Stimulated activated CD4-positive, alpha-beta T cell treated with anti-CD3 and anti-CD28 coated beads, Interleukin-15, amount 100 ng/mL, for 1 hour (primary cell): ENCODE measurements around the gene CPED1.

ENCODE experiments used
- DNase-seq, 2 donors: peaks; one replicate each; pipeline ENCODE4 v3.0.0-alpha.2; 2020; ENCODE audit warnings: low read depth in 1 of 2, low spot score in 1 of 2

Gene CPED1

DNA sequence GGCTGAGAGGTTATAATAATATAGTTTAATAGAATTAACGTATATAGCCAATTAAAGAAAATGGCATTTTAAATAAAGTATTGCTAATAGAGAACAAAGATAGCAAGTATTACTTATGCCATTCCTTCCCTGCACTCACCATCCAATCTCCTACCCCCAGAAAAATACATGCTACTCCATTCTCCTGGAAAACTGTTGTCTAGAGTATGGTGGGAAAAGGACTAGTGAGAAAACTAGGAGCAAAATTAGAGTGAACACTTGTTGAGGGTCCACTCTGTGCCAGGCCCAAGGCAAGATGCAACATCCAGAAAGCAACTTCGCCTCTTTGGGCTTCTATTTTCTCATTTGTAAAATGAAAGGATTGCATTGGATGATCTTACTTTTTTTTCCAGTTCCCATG is 149.1 kb downstream of the CPED1 start:
- no peak for DNase-seq

GRCh38 chr7:121138262-121138933 is 149.9 kb downstream of the CPED1 start:
- no peak for DNase-seq

DNA sequence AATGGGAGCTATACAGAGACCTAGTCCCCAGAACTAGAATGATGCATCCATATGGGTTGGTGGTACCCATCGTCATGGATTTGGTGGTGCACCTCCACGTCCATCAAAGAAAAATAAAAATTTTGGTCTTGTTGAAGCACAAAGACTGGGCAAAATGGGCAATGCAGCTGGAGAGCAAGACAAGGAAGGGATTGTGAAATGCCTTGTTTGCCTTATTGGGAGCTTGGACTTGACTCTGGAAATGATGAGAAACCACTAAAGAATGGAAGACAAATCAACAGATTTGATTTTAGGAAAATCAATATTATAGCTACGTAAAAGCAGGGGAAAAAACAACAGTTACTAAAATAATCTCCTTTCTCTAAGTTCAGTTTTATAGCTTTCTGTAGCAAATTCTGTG is 150.9 kb downstream of the CPED1 start:
- DNase-seq: no peak

- DNase-seq: no peak
Measured at GRCh38 chr7:121140790-121141189, 152.3 kb downstream of the CPED1 start.

GRCh38 chr7:121151774-121152221 is 163.3 kb downstream of the CPED1 start:
- no peak for DNase-seq

GRCh38 chr7:121153411-121153810 is 164.9 kb downstream of the CPED1 start:
- DNase-seq: no peak

- no peak for DNase-seq
Measured at GRCh38 chr7:121153995-121154394, 165.5 kb downstream of the CPED1 start.

- DNase-seq: no peak
Measured at GRCh38 chr7:121156825-121157224, 168.3 kb downstream of the CPED1 start.

DNA sequence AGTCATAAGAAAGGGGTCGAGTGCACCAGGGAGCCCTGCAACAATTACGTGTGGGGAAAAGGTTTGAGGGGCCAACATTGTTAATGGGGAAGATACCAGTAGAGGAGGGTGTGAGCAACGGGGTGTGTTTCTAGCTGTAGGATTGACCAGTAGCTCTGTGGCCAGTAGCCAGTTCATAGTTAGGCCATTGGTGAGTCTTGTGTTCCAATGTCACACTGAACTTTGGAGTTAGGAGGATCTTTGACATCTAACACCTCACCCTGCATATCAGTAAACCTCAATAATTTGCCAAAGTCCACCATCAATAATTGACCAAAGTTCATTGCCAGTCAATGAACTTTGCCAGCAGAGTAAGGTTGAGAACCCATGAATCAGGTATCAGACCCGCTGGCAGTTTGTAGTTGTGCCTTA is 168.8 kb downstream of the CPED1 start:
- no peak for DNase-seq

DNA sequence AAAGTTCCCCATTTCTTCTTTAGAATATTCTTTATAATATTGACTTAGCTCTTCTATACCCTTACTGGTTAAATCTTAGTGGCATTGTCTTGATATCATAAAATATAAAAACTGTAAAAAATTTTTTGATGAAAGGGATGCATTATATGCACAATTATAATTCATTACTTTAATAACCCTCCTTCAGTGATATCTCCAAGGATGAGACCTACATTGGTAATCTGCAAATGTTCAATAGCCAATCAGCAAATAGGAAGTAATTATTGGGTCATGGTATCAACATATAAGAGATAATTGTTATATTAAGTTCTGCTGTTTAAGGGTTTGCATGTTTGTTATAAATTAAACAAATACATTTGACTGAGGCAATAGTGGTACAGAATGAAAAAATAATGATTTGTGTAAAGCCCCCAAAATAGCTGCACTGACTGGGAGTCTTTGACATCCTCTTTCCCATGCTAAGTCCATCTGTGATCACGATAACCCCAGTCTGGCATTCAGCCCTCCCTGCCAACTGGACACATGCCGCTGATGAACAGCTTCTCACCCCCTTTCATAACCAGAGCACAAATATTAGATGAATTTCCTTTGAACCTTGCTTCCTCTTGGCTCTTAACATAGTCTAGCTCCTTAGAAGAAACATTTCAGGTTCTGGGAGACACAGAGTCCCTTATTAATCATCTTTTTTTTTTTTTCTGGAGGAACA is 169.5 kb downstream of the CPED1 start:
- no peak for DNase-seq

- DNase-seq: no peak
Measured at GRCh38 chr7:121158665-121159064, 170.2 kb downstream of the CPED1 start.

GRCh38 chr7:121159553-121159952 is 171.0 kb downstream of the CPED1 start:
- no peak for DNase-seq

- no peak for DNase-seq
Measured at GRCh38 chr7:121160150-121161008, 171.9 kb downstream of the CPED1 start.

DNA sequence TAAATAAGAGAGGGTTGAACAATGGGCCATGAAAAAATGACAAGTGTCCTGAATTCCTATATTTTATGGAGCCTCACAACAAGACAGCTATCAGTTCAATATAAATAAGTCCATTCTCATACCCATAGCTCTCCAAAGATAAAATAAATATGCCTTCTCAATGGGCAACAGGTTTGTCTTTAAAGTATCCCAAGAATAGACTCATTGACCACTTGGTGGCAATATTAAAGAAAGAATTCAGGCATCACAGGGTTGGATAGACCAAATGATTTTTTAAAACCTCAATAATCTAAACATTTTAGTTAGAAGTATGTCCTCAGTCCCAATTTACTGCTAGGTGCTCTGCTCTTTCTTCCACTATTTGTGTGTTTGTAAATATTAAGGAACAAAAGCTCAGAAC is 175.2 kb downstream of the CPED1 start:
- no peak for DNase-seq

GRCh38 chr7:121164247-121164646 is 175.7 kb downstream of the CPED1 start:
- no peak for DNase-seq

- no peak for DNase-seq
Measured at GRCh38 chr7:121166916-121167315, 178.4 kb downstream of the CPED1 start.

DNA sequence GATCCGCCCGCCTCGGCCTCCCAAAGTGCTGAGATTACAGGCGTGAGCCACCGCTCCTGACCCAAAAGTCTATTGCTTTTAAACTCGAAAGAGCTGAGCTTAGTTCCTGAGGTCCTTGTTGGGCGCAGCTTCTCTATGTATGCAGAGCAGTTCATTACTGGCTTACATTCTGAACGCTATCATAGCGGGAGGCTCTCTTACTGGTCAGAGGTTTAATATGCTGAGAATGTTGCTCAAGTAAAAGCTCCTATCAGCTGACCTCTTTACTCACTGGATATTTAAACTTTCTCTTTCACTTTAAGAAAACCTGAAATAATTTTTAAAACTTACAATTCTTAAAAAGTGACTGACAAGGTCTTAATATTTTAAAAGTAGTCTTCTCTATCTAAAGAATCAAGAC is 179.5 kb downstream of the CPED1 start:
- DNase-seq: no peak

GRCh38 chr7:121169469-121169868 is 181.0 kb downstream of the CPED1 start:
- no peak for DNase-seq

GRCh38 chr7:121172484-121172883 is 184.0 kb downstream of the CPED1 start:
- no peak for DNase-seq

DNA sequence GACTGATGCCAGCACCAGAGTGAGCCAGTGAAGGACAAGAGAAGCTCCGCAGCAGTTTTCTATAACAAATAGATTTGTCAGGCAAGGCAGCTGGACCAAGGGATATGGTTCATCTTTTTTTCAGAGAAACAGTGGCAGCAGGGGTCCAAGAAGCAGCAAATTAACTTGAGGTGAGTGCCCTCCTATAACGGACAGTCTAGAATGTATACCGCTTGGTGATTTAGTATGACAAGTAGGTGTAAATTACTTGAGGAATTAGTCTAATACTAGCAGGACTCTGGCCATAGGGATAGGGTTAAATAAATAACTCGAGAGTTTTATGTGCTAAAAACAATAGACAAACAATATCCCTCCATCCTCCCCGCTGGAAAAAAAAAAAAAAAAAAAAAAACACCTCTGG is 187.3 kb downstream of the CPED1 start:
- DNase-seq: no peak

GRCh38 chr7:121178452-121178851 is 189.9 kb downstream of the CPED1 start:
- DNase-seq: no peak
